Endodermal cell (in vitro differentiated cells): Measurements from ENCODE around the gene LRRC2. TPM values are rescaled to one million over a fixed set of nuclear protein-coding genes. Genes with fewer than 3 reads are reported as not detected.
"Not testable (repeated sequence)": the region's sequence is repeated elsewhere in the genome, so short reads cannot be mapped to it uniquely, and the experiment has no call there.

Experiments used
- DNase-seq: peaks from one replicate; pipeline ENCODE4 v3.0.0-alpha.2; 2017
- H3K27ac ChIP-seq: 2 replicates; pipeline ENCODE4 v1.5.1; 2013; ENCODE audit warnings: mild to moderate bottlenecking, low read depth, low read length, moderate library complexity
- H3K27me3 ChIP-seq: 2 replicates; pipeline ENCODE4 v1.6.1; 2013; ENCODE audit warnings: mild to moderate bottlenecking, low read length, moderate library complexity; ENCODE audit not compliant: insufficient read depth, control insufficient read depth, poor library complexity, severe bottlenecking
- H3K36me3 ChIP-seq: 2 replicates; pipeline ENCODE4 v1.7.0; 2013; ENCODE audit warnings: mild to moderate bottlenecking, low read length, moderate library complexity; ENCODE audit not compliant: control insufficient read depth, insufficient read depth
- H3K4me1 ChIP-seq: one replicate; pipeline ENCODE4 v1.7.0; 2013; ENCODE audit warnings: low read length; ENCODE audit not compliant: control insufficient read depth, insufficient read depth
- H3K4me3 ChIP-seq: 2 replicates; pipeline ENCODE4 v1.5.1; 2013; ENCODE audit warnings: mild to moderate bottlenecking, low read length, moderate library complexity
- H3K9ac ChIP-seq: 2 replicates; pipeline ENCODE4 v1.6.1; 2013; ENCODE audit warnings: mild to moderate bottlenecking, low read length, moderate library complexity; ENCODE audit not compliant: poor library complexity, severe bottlenecking; ENCODE audit errors: extremely low read depth
- H3K9me3 ChIP-seq: 2 replicates; pipeline ENCODE4 v1.6.1; 2013; ENCODE audit warnings: mild to moderate bottlenecking, low read length, moderate library complexity; ENCODE audit not compliant: control insufficient read depth
- H3K27ac Mint-ChIP-seq: 2 replicates; pipeline ENCODE4 v1.8.0; 2020; ENCODE audit warnings: mixed read lengths
- H3K27me3 Mint-ChIP-seq: 2 replicates; pipeline ENCODE4 v1.8.0; 2021; ENCODE audit warnings: mild to moderate bottlenecking, mixed read lengths; ENCODE audit not compliant: insufficient read depth
- H3K36me3 Mint-ChIP-seq: 2 replicates; pipeline ENCODE4 v1.8.0; 2020; ENCODE audit warnings: low read depth, mixed read lengths
- H3K4me1 Mint-ChIP-seq: 2 replicates; pipeline ENCODE4 v1.8.0; 2020; ENCODE audit warnings: mixed read lengths
- H3K4me3 Mint-ChIP-seq: 2 replicates; pipeline ENCODE4 v1.8.0; 2020; ENCODE audit warnings: mild to moderate bottlenecking, moderate library complexity, mixed read lengths
- H3K9me3 Mint-ChIP-seq: 2 replicates; pipeline ENCODE4 v1.8.0; 2020; ENCODE audit warnings: mild to moderate bottlenecking, mixed read lengths
- WGBS, 2 experiments: methylation state at CpG; one replicate each; pipeline versions ENCODE4 v1.1.5 to v1.1.7; 2013; ENCODE audit warnings: missing lambda C conversion rate in 2 of 2, mixed read lengths in 1 of 2; ENCODE audit not compliant: insufficient coverage in 1 of 2, insufficient read length in 1 of 2; 5-methylcytosine and 5-hydroxymethylcytosine counted together
- total RNA-seq, 2 donors: library from RNA; stranded (reverse); fragmentation: NEBNext Ultra II Directional in 1 of 2; extraction: Animal tissue kit (Norgen Biotek cat#: 25700) in 1 of 2; gene quantifications; 2 replicates in 1 of 2; 3 replicates in 1 of 2; pipeline ENCODE4 v1.2.1, GENCODE V29; 2021
- TF ChIP-seq, protein P1 (sequence below): fragments of 200-600 bp; sonication (generic); conservative IDR thresholded peaks from 2 replicates; pipeline ENCODE4 v1.5.0; 2021; ENCODE audit warnings: antibody characterized with exemption, mild to moderate bottlenecking

LRRC2 gene
- total RNA-seq, 2 donors from 2014 or later, result 8.9 to 10.2 TPM

DNA sequence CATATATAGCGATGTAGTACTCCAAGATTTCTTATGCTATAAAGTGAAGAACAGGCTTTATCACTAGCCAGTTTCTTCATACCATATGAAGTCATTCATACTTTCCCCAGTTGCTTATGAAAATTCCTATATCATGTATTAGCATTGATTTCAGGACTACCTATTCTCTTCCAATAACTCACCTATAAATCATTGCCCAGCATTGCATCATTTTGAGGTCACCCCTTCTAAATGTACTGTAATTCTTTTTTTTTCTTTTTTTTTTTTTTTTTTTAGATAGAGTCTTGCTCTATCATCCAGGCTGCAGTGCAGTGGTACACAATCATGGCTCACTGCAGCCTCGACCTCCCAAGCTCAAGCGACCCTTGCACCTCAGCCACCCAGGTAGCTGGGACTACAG is 41.3 kb downstream of the LRRC2 start:
- H3K9me3 ChIP-seq, result no peaks in the 10 kb centered on the region
- no peak overlapping the region for H3K9ac ChIP-seq
- no peaks in the 10 kb centered on the region for H3K27me3 Mint-ChIP-seq
- TF ChIP-seq, protein P1, sequence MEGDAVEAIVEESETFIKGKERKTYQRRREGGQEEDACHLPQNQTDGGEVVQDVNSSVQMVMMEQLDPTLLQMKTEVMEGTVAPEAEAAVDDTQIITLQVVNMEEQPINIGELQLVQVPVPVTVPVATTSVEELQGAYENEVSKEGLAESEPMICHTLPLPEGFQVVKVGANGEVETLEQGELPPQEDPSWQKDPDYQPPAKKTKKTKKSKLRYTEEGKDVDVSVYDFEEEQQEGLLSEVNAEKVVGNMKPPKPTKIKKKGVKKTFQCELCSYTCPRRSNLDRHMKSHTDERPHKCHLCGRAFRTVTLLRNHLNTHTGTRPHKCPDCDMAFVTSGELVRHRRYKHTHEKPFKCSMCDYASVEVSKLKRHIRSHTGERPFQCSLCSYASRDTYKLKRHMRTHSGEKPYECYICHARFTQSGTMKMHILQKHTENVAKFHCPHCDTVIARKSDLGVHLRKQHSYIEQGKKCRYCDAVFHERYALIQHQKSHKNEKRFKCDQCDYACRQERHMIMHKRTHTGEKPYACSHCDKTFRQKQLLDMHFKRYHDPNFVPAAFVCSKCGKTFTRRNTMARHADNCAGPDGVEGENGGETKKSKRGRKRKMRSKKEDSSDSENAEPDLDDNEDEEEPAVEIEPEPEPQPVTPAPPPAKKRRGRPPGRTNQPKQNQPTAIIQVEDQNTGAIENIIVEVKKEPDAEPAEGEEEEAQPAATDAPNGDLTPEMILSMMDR, result no peak
- H3K36me3 ChIP-seq, result peaks cover 24% of the 10 kb centered on the region
- H3K36me3 Mint-ChIP-seq, result peaks cover 40% of the 10 kb centered on the region
- H3K4me3 Mint-ChIP-seq, result no peak overlapping the region
- H3K27ac Mint-ChIP-seq, result no peak overlapping the region
- H3K4me1 Mint-ChIP-seq, result no peaks in the 10 kb centered on the region
- H3K9me3 Mint-ChIP-seq, result no peaks in the 10 kb centered on the region
- no peaks in the 10 kb centered on the region for H3K4me1 ChIP-seq
- no peaks in the 10 kb centered on the region for H3K27me3 ChIP-seq
- H3K27ac ChIP-seq, result no peak overlapping the region
- WGBS, 2 experiments, result 81 to 87% methylated on average over 2 to 3 of the region's 3 CpGs
- no peak overlapping the region for H3K4me3 ChIP-seq
- DNase-seq, result no peak

DNA sequence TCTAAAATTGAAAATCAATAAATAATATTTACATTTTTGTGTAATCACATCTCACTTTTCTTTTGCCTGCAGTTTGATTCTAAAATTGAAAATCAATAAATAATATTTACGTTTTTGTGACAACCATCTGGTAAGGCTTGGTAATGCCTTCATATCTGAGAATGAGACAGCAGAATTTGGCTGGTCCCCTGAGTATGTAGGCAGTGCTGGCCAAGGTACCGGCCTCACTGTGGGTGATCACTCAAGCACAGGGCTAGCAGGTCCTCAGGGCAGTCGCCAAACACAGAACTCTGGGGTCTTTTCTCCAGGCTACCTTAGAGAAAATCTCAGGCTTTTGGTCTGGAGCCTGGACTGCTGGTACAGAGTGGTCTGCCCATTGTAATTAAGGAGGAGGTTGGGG is 42.1 kb downstream of the LRRC2 start:
- Histone ChIP-seq H3K9ac (no peak overlapping the region), H3K4me3 (no peak overlapping the region), H3K27ac (no peak overlapping the region), H3K9me3 (no peaks in the 10 kb centered on the region), H3K36me3 (peaks cover 27% of the 10 kb centered on the region), H3K4me1 (no peaks in the 10 kb centered on the region), H3K27me3 (no peaks in the 10 kb centered on the region)
- H3K9me3 Mint-ChIP-seq, result no peaks in the 10 kb centered on the region
- H3K27me3 Mint-ChIP-seq, result no peaks in the 10 kb centered on the region
- TF ChIP-seq, protein P1, result no peak
- DNase-seq, result no peak
- no peak overlapping the region for H3K27ac Mint-ChIP-seq
- H3K4me3 Mint-ChIP-seq, result no peak overlapping the region
- H3K36me3 Mint-ChIP-seq, result peaks cover 48% of the 10 kb centered on the region
- no peaks in the 10 kb centered on the region for H3K4me1 Mint-ChIP-seq
- WGBS, 2 experiments, result 90 to 100% methylated on average over 1 to 3 of the region's 3 CpGs

DNA sequence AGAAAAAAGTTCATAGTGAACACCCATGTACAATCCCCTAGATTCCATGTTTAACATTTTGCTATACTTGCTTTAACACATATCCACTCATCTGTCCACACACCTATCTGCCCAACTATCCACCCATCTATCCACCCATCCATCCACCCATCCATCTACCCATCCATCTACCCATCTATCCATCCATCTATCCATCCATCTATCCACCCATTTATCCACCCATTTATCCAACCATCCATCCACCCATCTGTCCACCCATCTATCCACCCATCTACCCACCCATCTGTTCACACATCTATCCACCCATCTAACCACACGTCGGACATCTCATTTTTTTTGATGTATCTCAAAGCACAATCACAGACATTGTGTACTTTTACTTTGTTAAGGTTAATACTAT is 42.5 kb downstream of the LRRC2 start:
- Histone ChIP-seq H3K9ac (no peak overlapping the region), H3K4me1 (no peaks in the 10 kb centered on the region), H3K9me3 (no peaks in the 10 kb centered on the region), H3K27me3 (no peaks in the 10 kb centered on the region), H3K27ac (no peak overlapping the region), H3K36me3 (peaks cover 32% of the 10 kb centered on the region), H3K4me3 (no peak overlapping the region)
- H3K4me1 Mint-ChIP-seq, result no peaks in the 10 kb centered on the region
- no peaks in the 10 kb centered on the region for H3K27me3 Mint-ChIP-seq
- TF ChIP-seq, protein P1, result no peak
- peaks cover 52% of the 10 kb centered on the region for H3K36me3 Mint-ChIP-seq
- no peak overlapping the region for H3K27ac Mint-ChIP-seq
- WGBS, 2 experiments, result 100% methylated on average over 2 of the region's 2 CpGs
- H3K4me3 Mint-ChIP-seq, result no peak overlapping the region
- no peak for DNase-seq
- no peaks in the 10 kb centered on the region for H3K9me3 Mint-ChIP-seq

DNA sequence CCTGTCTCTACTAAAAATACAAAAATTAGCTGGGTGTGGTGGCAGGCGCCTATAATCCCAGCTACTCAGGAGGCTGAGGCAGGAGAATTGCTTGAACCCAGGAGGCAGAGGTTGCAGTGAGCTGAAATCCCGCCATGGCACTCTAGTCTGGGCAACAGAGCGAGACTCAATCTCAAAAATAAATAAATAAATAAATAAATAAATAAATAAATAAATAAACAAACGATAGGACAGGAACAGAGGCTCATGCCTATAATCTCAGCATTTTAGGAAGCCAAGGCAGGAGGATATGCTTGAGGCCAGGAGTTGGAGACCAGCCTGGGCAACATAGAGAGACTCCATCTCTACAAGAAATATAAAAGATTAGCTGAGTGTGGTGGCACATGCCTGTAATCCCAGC is 43.9 kb downstream of the LRRC2 start:
- not testable (repeated sequence) for H3K4me3 Mint-ChIP-seq, H3K4me3 ChIP-seq, H3K9ac ChIP-seq, H3K27me3 ChIP-seq, H3K27me3 Mint-ChIP-seq, H3K27ac Mint-ChIP-seq, DNase-seq, H3K4me1 Mint-ChIP-seq, H3K9me3 ChIP-seq, H3K9me3 Mint-ChIP-seq, H3K4me1 ChIP-seq, H3K27ac ChIP-seq
- H3K36me3 ChIP-seq, result peaks cover 31% of the 10 kb centered on the region
- H3K36me3 Mint-ChIP-seq, result peaks cover 46% of the 10 kb centered on the region
- WGBS, 2 experiments, result 100% methylated on average over 1 to 2 of the region's 4 CpGs
